MM.1S (cell line): ENCODE results near the gene LIF.
"Not testable (repeated sequence)": the region's sequence is repeated elsewhere in the genome, so short reads cannot be mapped to it uniquely, and the experiment has no call there.

ENCODE experiments used
- DNase-seq: peaks from one replicate; pipeline ENCODE4 v3.0.0-alpha.2; 2015
- H2AFZ ChIP-seq: fragments of 300-600 bp; sonication (generic); 2 replicates; pipeline ENCODE4 v1.6.0; 2016; ENCODE audit warnings: antibody characterized with exemption, low read length
- H3F3A ChIP-seq: fragments of 300-600 bp; sonication (generic); 2 replicates; pipeline ENCODE4 v1.6.1; 2016; ENCODE audit warnings: mild to moderate bottlenecking, antibody characterized with exemption, low read length, moderate library complexity, mixed read lengths; ENCODE audit not compliant: insufficient read depth
- H3K27ac ChIP-seq: fragments of 300-600 bp; sonication (generic); 2 replicates; pipeline ENCODE4 v1.5.1; 2016; ENCODE audit warnings: mild to moderate bottlenecking, low read length
- H3K27me3 ChIP-seq: fragments of 300-600 bp; sonication (generic); replicated peaks from 2 replicates; pipeline ENCODE4 v1.6.0; 2016; ENCODE audit warnings: low read length; ENCODE audit not compliant: insufficient read depth
- H3K36me3 ChIP-seq: fragments of 300-600 bp; sonication (generic); replicated peaks from 2 replicates; pipeline ENCODE4 v1.6.1; 2016; ENCODE audit warnings: mild to moderate bottlenecking, low read length, mixed read lengths; ENCODE audit not compliant: insufficient read depth
- H3K4me1 ChIP-seq: fragments of 300-600 bp; sonication (generic); 2 replicates; pipeline ENCODE4 v1.6.1; 2016; ENCODE audit warnings: low read length, mixed read lengths
- H3K4me2 ChIP-seq: fragments of 300-600 bp; sonication (generic); 2 replicates; pipeline ENCODE4 v1.6.0; 2016; ENCODE audit warnings: low read depth, low read length
- H3K4me3 ChIP-seq: fragments of 300-600 bp; sonication (generic); 2 replicates; pipeline ENCODE4 v1.5.1; 2016; ENCODE audit warnings: low read length, mixed read lengths
- H3K79me2 ChIP-seq: fragments of 300-600 bp; sonication (generic); 2 replicates; pipeline ENCODE4 v1.6.1; 2016; ENCODE audit warnings: mixed run types, low read length, mixed read lengths
- H3K9ac ChIP-seq: fragments of 300-600 bp; sonication (generic); 2 replicates; pipeline ENCODE4 v1.6.1; 2016; ENCODE audit warnings: low read length, mixed read lengths
- H3K9me2 ChIP-seq: fragments of 300-600 bp; sonication (generic); replicated peaks from 2 replicates; pipeline ENCODE4 v1.6.1; 2016; ENCODE audit warnings: mild to moderate bottlenecking, low read length, mixed read lengths; ENCODE audit not compliant: insufficient read depth
- H3K9me3 ChIP-seq: fragments of 300-600 bp; sonication (generic); replicated peaks from 2 replicates; pipeline ENCODE4 v1.6.1; 2016; ENCODE audit warnings: mild to moderate bottlenecking, low read length, mixed read lengths; ENCODE audit not compliant: insufficient read depth
- H4K20me1 ChIP-seq: fragments of 300-600 bp; sonication (generic); 2 replicates; pipeline ENCODE4 v1.6.1; 2016; ENCODE audit warnings: mild to moderate bottlenecking, low read length, moderate library complexity, mixed read lengths; ENCODE audit not compliant: insufficient read depth
- CTCF ChIP-seq: fragments of 300-600 bp; sonication (generic); IDR thresholded peaks from 2 replicates; pipeline ENCODE4 v1.5.1; 2016; ENCODE audit warnings: antibody characterized with exemption, low read length, mixed read lengths
- EZH2 ChIP-seq: fragments of 300-600 bp; sonication (generic); optimal IDR thresholded peaks from 2 replicates; pipeline ENCODE3; 2017; ENCODE audit warnings: low read depth, mild to moderate bottlenecking, antibody characterized with exemption, low read length, mixed read lengths
- EZH2phosphoT487 ChIP-seq: fragments of 300-600 bp; sonication (generic); IDR thresholded peaks from 2 replicates; pipeline ENCODE4 v1.6.1; 2018; ENCODE audit warnings: antibody characterized with exemption, low read length

LIF gene

GRCh38 chr22:30238136-30238535 is 8.4 kb downstream of the LIF start:
- TF ChIP-seq EZH2phosphoT487 (no peak), EZH2 (no peak)
- Histone ChIP-seq H3K27me3 (peaks cover 37% of the 10 kb centered on the region), H3K9ac (no peak overlapping the region), H3K4me3 (no peak overlapping the region), H2AFZ (no peak overlapping the region), H3K9me3 (no peaks in the 10 kb centered on the region), H3K4me2 (no peak overlapping the region), H3K27ac (no peak overlapping the region), H3F3A (no peaks in the 10 kb centered on the region; the same call in 1 of the 2 replicates), H4K20me1 (no peaks in the 10 kb centered on the region), H3K36me3 (no peaks in the 10 kb centered on the region), H3K79me2 (no peaks in the 10 kb centered on the region), H3K4me1 (0 out of 2 replicates have a peak, but pooled peaks cover 4% of the 10 kb centered on the region), H3K9me2 (no peaks in the 10 kb centered on the region)
- no peak for DNase-seq

GRCh38 chr22:30236875-30237274 is 9.7 kb downstream of the LIF start:
- TF ChIP-seq EZH2 (no peak), CTCF (no peak), EZH2phosphoT487 (no peak)
- no peak overlapping the region for H2AFZ ChIP-seq
- H3F3A ChIP-seq: no peaks in the 10 kb centered on the region; the same call in 1 of the 2 replicates
- no peak overlapping the region for H3K4me3 ChIP-seq
- H3K4me1 ChIP-seq: 0 out of 2 replicates have a peak, but pooled peaks cover 4% of the 10 kb centered on the region
- peaks cover 47% of the 10 kb centered on the region for H3K27me3 ChIP-seq
- no peaks in the 10 kb centered on the region for H3K36me3 ChIP-seq
- H3K4me2 ChIP-seq: no peak overlapping the region
- H3K9me2 ChIP-seq: no peaks in the 10 kb centered on the region
- DNase-seq: no peak
- H3K9ac ChIP-seq: no peak overlapping the region
- no peaks in the 10 kb centered on the region for H4K20me1 ChIP-seq
- H3K79me2 ChIP-seq: no peaks in the 10 kb centered on the region
- no peaks in the 10 kb centered on the region for H3K9me3 ChIP-seq
- no peak overlapping the region for H3K27ac ChIP-seq

GRCh38 chr22:30235687-30236170 is 10.8 kb downstream of the LIF start:
- no peak overlapping the region for H3K27ac ChIP-seq
- H3K9ac ChIP-seq: no peak overlapping the region
- H3K4me2 ChIP-seq: no peak overlapping the region
- H3F3A ChIP-seq: no peaks in the 10 kb centered on the region; the same call in 1 of the 2 replicates
- H3K79me2 ChIP-seq: no peaks in the 10 kb centered on the region
- TF ChIP-seq CTCF (no peak), EZH2phosphoT487 (no peak), EZH2 (no peak)
- 0 out of 2 replicates have a peak, but pooled peaks cover 4% of the 10 kb centered on the region for H3K4me1 ChIP-seq
- H4K20me1 ChIP-seq: no peaks in the 10 kb centered on the region
- no peaks in the 10 kb centered on the region for H3K9me2 ChIP-seq
- H3K36me3 ChIP-seq: no peaks in the 10 kb centered on the region
- H3K9me3 ChIP-seq: no peaks in the 10 kb centered on the region
- peaks cover 52% of the 10 kb centered on the region for H3K27me3 ChIP-seq
- no peak overlapping the region for H3K4me3 ChIP-seq
- H2AFZ ChIP-seq: no peak overlapping the region
- no peak for DNase-seq

GRCh38 chr22:30234786-30235470 is 11.6 kb downstream of the LIF start:
- Histone ChIP-seq H3K36me3 (no peaks in the 10 kb centered on the region), H3K79me2 (no peaks in the 10 kb centered on the region), H3F3A (no peaks in the 10 kb centered on the region), H3K4me2 (no peak overlapping the region), H3K4me3 (no peak overlapping the region), H3K9ac (no peak overlapping the region), H3K9me2 (no peaks in the 10 kb centered on the region), H3K9me3 (no peaks in the 10 kb centered on the region), H3K27ac (no peak overlapping the region), H3K27me3 (peaks cover 52% of the 10 kb centered on the region), H4K20me1 (no peaks in the 10 kb centered on the region), H3K4me1 (no peaks in the 10 kb centered on the region), H2AFZ (no peak overlapping the region)
- TF ChIP-seq CTCF (no peak), EZH2 (no peak), EZH2phosphoT487 (no peak)
- no peak for DNase-seq

- H3K9me2 ChIP-seq, H3K4me3 ChIP-seq, H3K4me2 ChIP-seq, DNase-seq, H3K79me2 ChIP-seq, H4K20me1 ChIP-seq, H3K27ac ChIP-seq, H3K9ac ChIP-seq, H3F3A ChIP-seq, H3K9me3 ChIP-seq, H3K36me3 ChIP-seq, H2AFZ ChIP-seq, H3K4me1 ChIP-seq: not testable (repeated sequence)
- peaks cover 49% of the 10 kb centered on the region for H3K27me3 ChIP-seq
These were observed 12.2 kb downstream of the LIF start for GRCh38 chr22:30234325-30234724.
